HG02973 (cell line): ENCODE data around the gene WASF2.
A peak's percentile ranks its signal among the peaks of the same experiment; 100 is the strongest.
"Not testable (repeated sequence)": the region's sequence is repeated elsewhere in the genome, so short reads cannot be mapped to it uniquely, and the experiment has no call there.

Experiments
- ATAC-seq: cut with Tn5 transposase; IDR thresholded peaks from one replicate; pipeline ENCODE4 v1.9.1; 2021; ENCODE audit warnings: moderate library complexity; ENCODE audit not compliant: unreplicated experiment

Gene WASF2

GRCh38 chr1:27489973-27490741 lies at the start of gene WASF2:
Gene WASF2 (minus strand): TSS chr1:27490167. CDS start chr1:27428890, 61,277 bp downstream.
- peak; percentile 80 for ATAC-seq

GRCh38 chr1:27538793-27539192 lies 48.8 kb upstream of the WASF2 start:
- no peak for ATAC-seq

GRCh38 chr1:27538305-27538676 lies 48.3 kb upstream of the WASF2 start:
- not testable (repeated sequence) for ATAC-seq

DNA sequence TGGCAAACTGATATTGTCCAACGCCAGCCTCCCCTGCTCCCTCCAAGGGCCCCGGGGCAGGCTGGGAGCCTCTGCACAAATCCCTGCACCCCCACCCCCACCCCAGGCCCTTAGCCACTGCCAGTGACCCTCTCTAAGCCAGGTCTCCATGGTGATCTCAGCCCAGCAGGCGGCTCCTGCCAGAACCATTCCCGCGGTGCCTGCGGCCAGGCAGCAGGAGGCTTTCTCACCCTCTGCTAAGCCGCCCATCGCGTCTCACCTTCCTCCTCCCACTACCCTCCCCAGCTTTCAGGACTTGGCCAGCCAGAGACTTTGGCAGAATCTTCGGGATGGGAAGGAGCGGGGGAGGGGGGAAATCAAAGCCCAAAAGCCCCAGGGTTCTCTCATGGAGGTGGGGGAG lies 46.8 kb upstream of the WASF2 start:
- no peak for ATAC-seq

- no peak for ATAC-seq
Measured at GRCh38 chr1:27536010-27536757, 46.2 kb upstream of the WASF2 start.

GRCh38 chr1:27535386-27535785 lies 45.4 kb upstream of the WASF2 start:
- no peak for ATAC-seq

- ATAC-seq, result no peak
Measured at GRCh38 chr1:27531959-27532685, 42.2 kb upstream of the WASF2 start.

- no peak for ATAC-seq
Measured at GRCh38 chr1:27530192-27530591, 40.2 kb upstream of the WASF2 start.

DNA sequence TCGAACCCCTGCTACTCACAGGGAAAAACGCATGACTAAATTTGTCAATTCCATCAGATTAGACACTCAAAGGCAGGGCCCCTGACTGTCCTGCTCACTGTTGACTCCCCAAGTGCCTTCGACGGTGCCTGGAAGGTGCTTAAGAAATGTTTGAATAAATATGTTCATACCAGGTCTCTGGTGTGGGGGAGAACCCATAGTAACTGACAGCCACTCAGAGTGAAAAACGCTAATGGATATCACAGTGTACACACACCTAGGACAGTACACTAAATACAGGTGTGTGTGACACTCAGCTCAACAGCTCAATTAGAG lies 39.7 kb upstream of the WASF2 start:
- ATAC-seq, result no peak

DNA sequence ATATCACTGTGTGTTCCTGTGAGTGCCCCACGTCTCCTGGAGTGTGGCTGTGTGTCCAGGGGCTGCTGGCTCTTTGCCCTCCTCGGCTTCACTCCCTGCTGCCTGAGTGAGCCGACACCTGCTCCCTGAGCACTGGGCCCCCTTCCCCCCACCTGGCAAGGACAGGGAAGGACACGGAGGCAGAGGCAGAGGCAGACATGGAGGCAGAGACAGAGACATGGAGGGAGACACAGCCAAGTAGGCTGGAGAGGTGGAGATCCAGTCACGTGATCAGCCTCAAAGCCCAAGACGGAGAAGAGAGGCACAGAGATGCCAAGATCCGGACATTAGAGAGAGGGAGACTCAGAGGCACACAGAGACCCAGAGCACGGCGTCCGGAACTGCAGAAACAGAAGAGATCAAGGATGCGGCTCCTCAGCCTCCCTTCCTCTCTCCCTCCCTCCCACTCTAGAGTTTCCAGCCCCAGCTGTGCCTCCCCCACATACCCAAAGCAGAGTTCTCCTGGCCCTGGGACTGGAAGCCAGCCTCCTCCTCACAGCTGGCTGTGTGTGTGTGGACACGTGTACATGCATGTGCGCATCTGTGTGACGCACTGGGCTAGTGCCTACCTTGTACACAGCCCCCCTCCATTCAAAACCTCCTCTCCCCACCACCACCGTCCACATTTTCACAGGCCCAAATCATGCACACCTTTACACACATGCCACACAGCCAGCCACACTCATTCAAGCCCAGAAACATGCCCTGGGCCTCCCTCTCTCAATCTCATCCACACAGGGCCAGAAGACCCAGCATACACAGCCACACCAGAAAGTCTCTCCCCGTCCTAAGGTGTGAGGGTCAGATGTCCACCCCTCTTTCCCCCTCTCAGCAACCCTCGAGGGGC lies 39.1 kb upstream of the WASF2 start:
- ATAC-seq, result no peak

DNA sequence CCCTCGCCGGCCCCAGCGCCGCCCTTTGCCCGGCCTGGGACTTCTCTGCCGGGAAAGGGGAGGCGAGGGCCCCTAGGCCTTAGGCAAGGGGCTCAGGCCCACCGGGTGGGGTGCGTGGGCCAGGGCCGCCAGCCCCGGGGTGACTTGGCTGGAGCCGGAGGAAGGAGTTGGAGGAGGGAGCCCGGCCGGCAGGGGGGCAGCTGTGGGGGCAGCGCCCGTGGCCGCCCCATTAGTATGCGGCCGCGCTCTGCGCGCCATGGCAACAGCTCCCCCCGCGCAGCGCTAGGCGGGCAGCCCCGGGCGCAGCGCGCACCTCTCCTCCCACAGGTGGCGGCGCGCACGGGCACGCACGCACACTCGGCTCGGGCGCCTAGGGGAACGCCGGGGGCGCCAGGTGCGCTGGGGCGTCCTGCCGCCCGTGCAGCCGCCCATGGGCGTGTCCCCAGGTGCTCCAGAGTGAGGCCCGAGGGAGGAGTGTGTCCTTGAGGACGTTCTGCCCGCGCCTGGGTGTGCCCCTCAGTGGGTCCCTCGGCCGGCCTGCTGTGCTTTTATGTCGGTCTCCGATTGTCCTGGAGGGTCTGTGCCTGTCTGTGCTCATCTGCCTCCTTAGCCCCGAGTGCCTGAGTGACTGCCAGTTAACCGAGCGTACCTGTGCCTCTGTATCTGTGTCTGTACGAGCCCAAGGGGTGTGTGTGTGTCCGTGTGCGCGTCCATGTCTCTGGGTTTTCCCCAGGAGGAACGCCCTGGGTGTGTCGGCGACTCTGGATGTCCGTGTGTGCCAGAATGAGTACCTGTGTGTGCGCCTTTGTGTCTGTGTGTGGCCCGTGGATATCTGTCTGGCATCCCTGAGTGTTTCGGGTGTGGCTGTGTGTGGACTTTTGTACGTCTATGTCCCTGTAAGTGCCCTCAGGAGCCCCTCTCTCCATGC lies 38.2 kb upstream of the WASF2 start:
- no peak for ATAC-seq

- ATAC-seq, result no peak
Measured at GRCh38 chr1:27527223-27527889, 37.4 kb upstream of the WASF2 start.

DNA sequence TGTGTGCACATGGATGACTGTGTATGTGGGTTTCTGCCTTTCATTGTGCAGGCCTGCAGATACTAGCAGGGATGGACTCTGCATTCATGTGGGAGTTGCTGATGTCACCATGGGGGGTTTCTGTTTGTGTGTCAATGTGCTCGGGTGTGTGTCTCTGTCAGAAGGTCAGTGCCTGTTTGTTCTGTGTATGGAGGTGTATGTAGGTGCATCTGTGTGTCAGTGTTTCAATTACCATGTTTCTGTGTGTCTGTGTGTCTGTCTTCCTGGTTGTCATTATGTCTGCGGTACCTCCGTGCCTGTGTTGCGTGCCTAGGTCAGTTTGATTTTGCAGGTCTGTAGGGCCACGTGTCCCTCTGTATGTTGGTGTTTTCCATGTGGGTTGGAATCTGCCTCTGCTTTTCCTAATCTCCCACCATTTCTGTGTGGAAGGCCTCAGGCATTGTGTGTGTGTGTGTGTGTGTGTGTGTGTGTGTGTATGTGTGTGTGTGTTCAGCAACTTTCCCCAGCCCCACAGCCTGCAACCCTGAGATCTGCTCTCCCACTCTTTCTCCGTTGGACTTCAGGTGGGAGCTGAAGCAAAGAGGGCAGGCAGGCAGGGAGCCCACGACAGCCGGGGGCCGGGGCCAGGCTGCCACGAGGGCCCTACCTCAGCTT lies 36.7 kb upstream of the WASF2 start:
- no peak for ATAC-seq

DNA sequence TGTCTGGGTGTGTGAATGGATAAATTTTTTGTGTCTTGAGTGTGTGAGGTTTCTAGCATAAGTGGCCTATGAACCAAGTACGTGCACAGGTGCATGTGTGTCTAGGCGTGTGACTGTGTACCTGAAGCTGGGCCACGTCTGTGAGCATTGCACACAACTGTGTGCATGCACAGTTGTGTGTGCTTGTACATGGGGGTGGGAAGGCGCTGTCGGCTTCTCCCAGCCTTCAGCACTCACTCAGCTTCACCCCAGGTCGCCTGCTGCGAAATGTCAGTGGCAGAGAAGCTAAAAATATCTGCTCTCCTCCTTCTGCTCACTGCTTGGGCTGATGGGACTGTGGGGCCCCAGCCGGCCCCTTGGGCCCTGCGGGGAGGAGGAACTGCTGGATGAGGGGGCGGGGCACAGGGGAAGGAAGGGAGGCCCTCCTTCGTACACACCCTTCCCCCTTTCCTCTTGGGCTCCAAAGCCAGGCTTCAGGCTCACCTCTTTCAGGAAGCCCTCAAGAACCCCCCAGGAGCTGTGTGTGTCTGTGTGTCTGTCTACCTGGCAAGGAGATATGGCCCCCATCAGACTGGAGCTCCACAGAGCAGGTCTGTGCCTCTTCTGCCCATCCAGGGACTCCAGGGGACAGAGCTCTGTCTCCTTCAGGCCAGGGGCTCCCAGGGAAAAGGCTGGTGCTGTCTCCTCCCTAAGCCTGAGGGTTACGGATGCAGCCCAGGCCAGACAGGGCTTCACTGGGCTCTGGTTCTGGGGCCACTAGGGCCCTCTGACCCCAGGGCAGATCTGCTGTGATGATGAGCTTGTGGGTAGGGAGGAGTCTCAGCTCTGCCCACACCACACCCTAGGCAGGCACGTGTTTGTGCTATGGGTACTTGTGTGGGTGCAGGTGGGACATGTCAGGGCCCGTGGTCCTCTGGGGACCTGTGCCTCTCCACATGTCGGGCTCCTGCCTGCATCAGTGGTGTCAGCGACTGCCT lies 35.6 kb upstream of the WASF2 start:
- ATAC-seq, result no peak

- ATAC-seq, result no peak
Measured at GRCh38 chr1:27523337-27524020, 33.5 kb upstream of the WASF2 start.

DNA sequence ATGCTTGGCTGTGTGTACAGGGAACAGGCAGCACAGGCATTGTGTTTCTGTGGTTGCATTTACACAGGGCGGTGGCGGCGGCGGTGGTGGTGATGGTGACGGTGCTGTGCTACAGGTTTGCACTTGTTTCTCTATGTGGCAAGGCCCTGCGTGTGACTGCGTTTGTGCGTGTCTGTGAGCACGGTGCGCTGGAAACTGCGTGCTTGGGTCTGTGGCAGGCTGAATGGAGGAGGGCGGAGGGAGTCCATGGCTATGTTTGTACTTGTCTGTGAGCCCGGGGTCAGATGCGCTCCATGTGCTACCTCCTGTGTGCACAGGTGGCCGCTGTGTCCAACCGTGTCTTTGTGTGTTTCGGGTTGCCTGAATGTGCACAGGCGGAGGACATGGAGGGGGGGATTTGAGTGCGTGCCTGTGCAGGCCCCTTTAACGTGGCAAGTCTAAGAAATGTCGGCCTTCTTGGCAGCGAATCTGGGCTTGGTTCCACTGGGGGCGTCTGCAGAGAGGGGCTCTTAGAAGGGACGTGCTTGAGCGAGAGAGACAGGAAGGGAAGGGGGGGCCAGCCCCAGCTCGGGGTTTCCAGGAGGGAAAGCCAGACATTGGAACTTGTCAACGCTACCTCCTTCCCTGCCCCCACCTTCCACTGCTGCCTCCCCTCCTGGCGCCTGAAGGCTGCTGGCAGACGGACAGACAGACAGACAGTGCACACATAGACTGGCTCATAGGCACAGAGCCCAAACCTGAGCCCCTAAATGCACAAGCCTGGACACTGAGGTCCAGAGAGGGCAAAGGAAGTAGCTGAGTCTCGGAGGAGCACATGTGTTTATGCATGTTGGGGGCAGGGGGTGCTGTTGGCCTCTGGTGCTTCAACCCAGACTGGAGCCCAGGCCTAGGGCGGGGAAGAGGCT lies 32.7 kb upstream of the WASF2 start:
- ATAC-seq, result no peak
